GM21360 (cell line): Measurements from ENCODE around the gene SEC61B.

Experiments used
- ATAC-seq: cut with Tn5 transposase; IDR thresholded peaks from one replicate; pipeline ENCODE4 v1.9.1; 2021; ENCODE audit warnings: mild to moderate bottlenecking, moderate library complexity; ENCODE audit not compliant: unreplicated experiment

SEC61B gene

DNA sequence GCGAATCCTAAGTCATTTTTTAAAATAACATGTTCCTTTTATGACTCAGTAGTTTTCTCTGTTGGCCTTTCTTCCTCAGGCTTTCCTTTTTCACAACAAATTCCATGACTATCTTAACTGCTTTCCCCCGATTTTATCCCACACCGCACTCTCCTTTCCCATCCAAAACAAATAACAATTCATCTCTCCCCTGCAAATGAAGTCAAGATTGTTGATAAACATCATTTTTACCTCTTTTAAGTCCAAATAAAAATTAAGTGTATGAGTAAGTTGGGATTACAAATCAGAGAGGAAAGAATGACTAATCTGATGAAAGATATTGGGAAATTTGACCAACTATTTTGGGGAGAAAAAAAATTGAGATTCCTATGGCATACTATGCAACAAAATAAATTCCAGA is 47.3 kb downstream of the SEC61B start:
- no peak for ATAC-seq

DNA sequence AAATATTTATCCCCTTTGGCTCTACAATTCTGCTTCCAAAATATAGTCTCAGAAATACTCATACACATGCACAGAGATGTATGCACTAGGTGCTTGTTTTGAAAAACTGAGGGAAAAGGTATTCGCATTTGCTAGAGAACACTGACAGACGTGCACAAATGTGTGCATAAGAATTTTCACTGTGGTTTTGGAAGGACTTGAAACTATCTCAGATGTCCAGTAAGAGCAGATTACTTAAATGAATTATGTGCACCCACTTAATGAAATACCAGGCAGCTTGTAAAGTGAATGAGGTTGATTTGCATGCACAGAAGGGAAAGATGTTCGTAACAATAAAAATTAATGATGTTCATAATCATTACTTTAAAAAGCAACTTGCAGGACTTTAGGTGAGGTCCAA is 48.4 kb downstream of the SEC61B start:
- ATAC-seq: no peak

DNA sequence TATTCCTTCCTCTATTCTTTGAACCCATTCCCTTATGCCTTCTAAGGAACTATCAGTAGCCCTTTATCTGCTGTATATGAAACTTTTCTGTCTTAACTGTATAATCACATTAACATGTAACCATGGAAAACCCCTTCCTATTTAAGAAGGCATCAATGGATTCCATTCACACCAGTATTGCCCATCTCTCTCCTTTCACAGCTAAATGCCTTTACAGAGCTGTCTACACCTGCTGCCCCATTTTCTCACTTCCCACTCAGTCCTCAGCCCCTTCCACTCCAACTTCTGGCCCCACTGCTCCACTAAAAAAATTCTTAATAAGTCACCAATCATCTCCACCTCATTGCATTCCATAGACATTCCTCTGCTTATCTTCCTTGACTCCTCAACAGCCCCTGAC is 50.8 kb downstream of the SEC61B start:
- ATAC-seq: no peak

DNA sequence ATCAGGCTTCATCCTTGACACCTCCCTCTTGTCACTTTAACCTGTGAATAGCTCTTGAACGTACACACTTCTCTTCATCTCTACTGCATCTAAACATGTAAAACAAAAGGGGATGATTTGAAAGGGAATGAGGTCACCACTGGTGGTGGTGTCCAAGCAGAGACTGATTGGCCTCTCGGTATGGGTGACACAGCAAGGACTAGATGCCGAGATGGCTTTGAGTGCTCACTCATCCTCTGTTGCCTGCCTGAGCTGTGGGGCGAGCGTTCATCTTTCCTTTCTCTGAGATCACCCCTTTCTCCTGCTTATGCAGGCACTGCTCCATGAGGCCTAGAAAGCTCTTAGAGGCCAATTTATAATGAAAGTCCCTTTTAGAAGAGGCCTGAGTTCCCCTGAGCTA is 51.9 kb downstream of the SEC61B start:
- ATAC-seq: no peak

DNA sequence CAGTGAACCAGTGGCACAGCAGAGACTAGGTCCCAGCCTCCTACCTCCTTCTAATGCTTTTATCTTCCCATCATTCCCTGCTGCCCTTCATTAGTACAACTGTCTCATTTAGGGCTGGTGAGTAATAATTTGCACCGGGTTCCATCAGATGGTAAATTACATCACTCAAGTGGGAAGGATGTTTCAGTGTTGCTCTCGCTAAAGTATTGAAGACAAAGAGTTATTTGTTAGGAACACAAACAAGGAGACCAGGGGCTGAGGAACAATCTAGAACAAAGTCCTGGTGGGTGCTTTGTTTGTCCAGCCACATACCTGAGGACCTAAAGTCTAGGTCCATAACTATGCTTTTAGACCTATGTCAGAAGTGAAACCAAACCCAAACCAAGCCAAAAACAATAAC is 52.4 kb downstream of the SEC61B start:
- no peak for ATAC-seq
